SH-SY5Y (cell line): ENCODE data around the gene LRCOL1.

Experiments
- GATA2 ChIP-seq: IDR thresholded peaks from 2 replicates; pipeline ENCODE4 v1.6.1; 2011; ENCODE audit warnings: mild to moderate bottlenecking, low read depth, low read length
- GATA3 ChIP-seq: IDR thresholded peaks from 2 replicates; pipeline ENCODE4 v1.6.1; 2011; ENCODE audit warnings: low read depth, mild to moderate bottlenecking, low read length, moderate library complexity

GRCh38 chr12:132621657-132622435, 11.5 kb upstream of the LRCOL1 start:
- TF ChIP-seq GATA3 (no peak), GATA2 (no peak)
